OCI-LY7 (cell line): ENCODE data around the gene DOCK4. TPM values are rescaled to one million over a fixed set of nuclear protein-coding genes. Genes with fewer than 3 reads are reported as not detected.

Source experiments
- BruUV-seq: library from RNA; stranded (reverse); fragments of 400-500 nt; replicated peaks from 2 replicates; lab custom pipeline; 2021; lab: Mats Ljungman, UMichigan
- CTCF ChIA-PET: fragments of 300-600 bp; sonication (Branson Sonifier 250); formaldehyde crosslinking; loops from one replicate; lab custom pipeline; 2022; ENCODE audit warnings: antibody characterized with exemption; ENCODE audit not compliant: unreplicated experiment; lab: Charles Lee
- POLR2A ChIA-PET: fragments of 300-600 bp; sonication (Branson Sonifier 250); formaldehyde crosslinking; loops from one replicate; lab custom pipeline; 2022; ENCODE audit warnings: antibody characterized with exemption; lab: Charles Lee
- DNase-seq: peaks from one replicate; pipeline ENCODE4 v3.0.0-alpha.2; 2015; ENCODE audit warnings: low spot score
- H2AFZ ChIP-seq: fragments of 200-600 bp; sonication (generic), shearing (Covaris generic); 2 replicates; pipeline ENCODE4 v1.6.1; 2014; ENCODE audit warnings: mild to moderate bottlenecking, antibody characterized with exemption, low read length, moderate library complexity
- H3K27ac ChIP-seq: fragments of 200-600 bp; sonication (generic); 2 replicates; pipeline ENCODE4 v1.5.1; 2014; ENCODE audit warnings: mixed run types, low read depth, mild to moderate bottlenecking, moderate library complexity, low read length, inconsistent platforms; ENCODE audit not compliant: poor library complexity, severe bottlenecking
- H3K36me3 ChIP-seq: fragments of 200-600 bp; sonication (generic); 2 replicates; pipeline ENCODE4 v1.6.1; 2014; ENCODE audit warnings: mild to moderate bottlenecking, antibody characterized with exemption, low read length, moderate library complexity, mixed read lengths; ENCODE audit not compliant: insufficient read depth
- H3K4me1 ChIP-seq: fragments of 200-600 bp; sonication (generic); 2 replicates; pipeline ENCODE4 v1.5.1; 2014; ENCODE audit warnings: mild to moderate bottlenecking, low read length; ENCODE audit not compliant: insufficient read depth, poor library complexity, severe bottlenecking
- H3K4me2 ChIP-seq: fragments of 200-600 bp; sonication (generic); 2 replicates; pipeline ENCODE4 v1.6.1; 2014; ENCODE audit warnings: mild to moderate bottlenecking, low read length
- H3K4me3 ChIP-seq: fragments of 200-600 bp; sonication (generic); 2 replicates; pipeline ENCODE4 v1.5.1; 2014; ENCODE audit warnings: mild to moderate bottlenecking, low read depth, low read length; ENCODE audit not compliant: poor library complexity, severe bottlenecking
- H3K79me2 ChIP-seq: fragments of 200-600 bp; sonication (generic); 2 replicates; pipeline ENCODE4 v1.6.1; 2016; ENCODE audit warnings: low read depth, mild to moderate bottlenecking, low read length, moderate library complexity, mixed read lengths; ENCODE audit not compliant: insufficient read depth
- H3K9me2 ChIP-seq: fragments of 200-600 bp; sonication (generic); 2 replicates; pipeline ENCODE4 v1.6.1; 2016; ENCODE audit warnings: mild to moderate bottlenecking, low read length, mixed read lengths; ENCODE audit not compliant: insufficient read depth
- H3K9me3 ChIP-seq: fragments of 200-600 bp; sonication (generic); 2 replicates; pipeline ENCODE4 v1.6.1; 2014; ENCODE audit warnings: mild to moderate bottlenecking, mixed run types, low read length, mixed read lengths
- H4K20me1 ChIP-seq: fragments of 200-600 bp; sonication (generic); 2 replicates; pipeline ENCODE4 v1.6.1; 2014; ENCODE audit warnings: mild to moderate bottlenecking, antibody characterized with exemption, low read length, moderate library complexity, mixed read lengths; ENCODE audit not compliant: insufficient read depth
- CTCF ChIP-seq: fragments of 200-600 bp; sonication (generic); conservative IDR thresholded peaks from 2 replicates; pipeline ENCODE4 v1.5.1; 2014; ENCODE audit warnings: mild to moderate bottlenecking, antibody characterized with exemption, low read length, moderate library complexity, mixed read lengths
- EZH2phosphoT487 ChIP-seq: fragments of 200-600 bp; sonication (generic); IDR thresholded peaks from 2 replicates; pipeline ENCODE4 v1.6.1; 2018; ENCODE audit warnings: low read depth, borderline replicate concordance, mild to moderate bottlenecking, mixed run types, antibody characterized with exemption, low read length, moderate library complexity, mixed read lengths
- intact Hi-C: fragments of 100-400 bp; cut with micrococcal nuclease; formaldehyde crosslinking; loops from one replicate; pipeline ENCODE4 v1.10.0; 2022; ENCODE audit not compliant: unreplicated experiment
- total RNA-seq, 2 experiments: library from RNA; depleted of rRNA in 1 of 2; stranded (reverse); fragments of >200 nt in 1 of 2; shearing (Covaris generic) in 1 of 2; gene quantifications; 2 replicates each; pipeline ENCODE4 v1.2.3, GENCODE V29; 2014 to 2022

Gene DOCK4
- total RNA-seq, 2 experiments from 2014 or later = 0.91 to 4.9 TPM

DNA sequence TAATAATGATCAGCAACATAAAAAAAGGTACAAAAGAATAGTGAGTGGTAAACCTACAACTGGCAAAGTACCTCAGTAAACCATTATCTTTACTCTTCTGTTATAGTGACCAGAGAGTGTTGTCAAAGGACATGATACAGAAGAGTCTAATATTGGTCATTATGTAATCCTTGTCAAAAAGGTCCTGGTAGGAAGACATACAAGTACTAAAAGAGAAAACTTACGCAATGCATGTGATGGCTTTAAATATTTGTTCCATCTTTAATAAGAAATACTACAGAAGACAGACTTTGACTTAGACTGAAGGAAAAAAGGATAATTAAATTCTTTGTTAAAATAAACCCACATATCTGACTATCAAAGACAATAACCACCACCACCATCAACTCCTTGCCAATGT is 6.5 kb downstream of the DOCK4 start:
- Histone ChIP-seq H3K9me3 (no peaks in the 10 kb centered on the region), H3K4me3 (no peak overlapping the region), H3K27ac (no peak overlapping the region), H2AFZ (no peak overlapping the region), H4K20me1 (no peaks in the 10 kb centered on the region), H3K4me2 (no peak overlapping the region), H3K9me2 (no peaks in the 10 kb centered on the region), H3K79me2 (no peaks in the 10 kb centered on the region), H3K4me1 (peaks cover 9% of the 10 kb centered on the region), H3K36me3 (no peaks in the 10 kb centered on the region)
- TF ChIP-seq EZH2phosphoT487 (no peak), CTCF (no peak)
- BruUV-seq = no TSS peak
- intact Hi-C loops = loop anchor here (10.0 kb wide), 2 partner anchors 635 to 915 kb away; partner anchors contain the start of genes IMMP2L and SMIM30
- no peak for DNase-seq
- CTCF ChIA-PET = no interaction called here
- POLR2A ChIA-PET = interaction anchor here (0.6 kb wide), 1 partner anchor 56 kb away, joined by 4 read pairs; no protein-coding TSS in a partner anchor

- DNase-seq = no peak
These were observed 7.1 kb downstream of the DOCK4 start for GRCh38 chr7:112199035-112199655.

More at GRCh38 chr7:112199035-112199655, 7.1 kb downstream of the DOCK4 start:
- H3K4me2 ChIP-seq = no peak overlapping the region
- no peak overlapping the region for H3K4me3 ChIP-seq
- no peaks in the 10 kb centered on the region for H3K79me2 ChIP-seq
- peaks cover 3% of the 10 kb centered on the region for H3K4me1 ChIP-seq
- intact Hi-C loops = no loop called here
- H3K9me3 ChIP-seq = no peaks in the 10 kb centered on the region
- H3K27ac ChIP-seq = no peak overlapping the region
- TF ChIP-seq CTCF = no peak
- no peak for TF ChIP-seq EZH2phosphoT487
- CTCF ChIA-PET = no interaction called here
- no TSS peak for BruUV-seq
- no peaks in the 10 kb centered on the region for H3K9me2 ChIP-seq
- no peaks in the 10 kb centered on the region for H4K20me1 ChIP-seq
- POLR2A ChIA-PET = interaction anchor here (0.6 kb wide), 1 partner anchor 55 kb away, joined by 4 read pairs; no protein-coding TSS in a partner anchor
- no peaks in the 10 kb centered on the region for H3K36me3 ChIP-seq
- H2AFZ ChIP-seq = no peak overlapping the region
